Activated naive CD4-positive, alpha-beta T cell treated with anti-CD3 and anti-CD28 coated beads, Interleukin-2, amount 50 U/mL, for 24 hours (primary cell): ENCODE results near the gene SIGLEC11.

Experiments
- H3K27ac Mint-ChIP-seq: one replicate; pipeline ENCODE4 v1.8.0; 2021; ENCODE audit warnings: mild to moderate bottlenecking, mixed read lengths
- H3K27me3 Mint-ChIP-seq: one replicate; pipeline ENCODE4 v1.8.0; 2021; ENCODE audit warnings: mixed read lengths
- H3K36me3 Mint-ChIP-seq: one replicate; pipeline ENCODE4 v1.8.0; 2021; ENCODE audit warnings: mixed read lengths
- H3K4me1 Mint-ChIP-seq: one replicate; pipeline ENCODE4 v1.8.0; 2021; ENCODE audit warnings: mixed read lengths
- H3K4me3 Mint-ChIP-seq: one replicate; pipeline ENCODE4 v1.8.0; 2021; ENCODE audit warnings: mild to moderate bottlenecking, mixed read lengths
- H3K9me3 Mint-ChIP-seq: one replicate; pipeline ENCODE4 v1.8.0; 2021; ENCODE audit warnings: mixed read lengths

SIGLEC11 gene

GRCh38 chr19:49910179-49910578 is 50.8 kb downstream of the SIGLEC11 start:
- Mint-ChIP-seq H3K27ac (no peak overlapping the region), H3K27me3 (no peaks in the 10 kb centered on the region), H3K9me3 (no peaks in the 10 kb centered on the region), H3K4me3 (no peak overlapping the region), H3K4me1 (peaks cover 31% of the 10 kb centered on the region), H3K36me3 (peaks cover 6% of the 10 kb centered on the region)

GRCh38 chr19:49908480-49909420 is 52.2 kb downstream of the SIGLEC11 start:
- Mint-ChIP-seq H3K9me3 (no peaks in the 10 kb centered on the region), H3K4me1 (peaks cover 31% of the 10 kb centered on the region), H3K27ac (no peak overlapping the region), H3K36me3 (peaks cover 6% of the 10 kb centered on the region), H3K27me3 (no peaks in the 10 kb centered on the region), H3K4me3 (no peak overlapping the region)

GRCh38 chr19:49907745-49908446 is 53.1 kb downstream of the SIGLEC11 start:
- Mint-ChIP-seq H3K4me3 (no peak overlapping the region), H3K27ac (no peak overlapping the region), H3K9me3 (no peaks in the 10 kb centered on the region), H3K36me3 (peaks cover 2% of the 10 kb centered on the region), H3K4me1 (peaks cover 23% of the 10 kb centered on the region), H3K27me3 (no peaks in the 10 kb centered on the region)

GRCh38 chr19:49906879-49907564 is 54.0 kb downstream of the SIGLEC11 start:
- Mint-ChIP-seq H3K4me3 (no peak overlapping the region), H3K27ac (peak overlapping the region; percentile 72), H3K27me3 (no peaks in the 10 kb centered on the region), H3K4me1 (peaks cover 19% of the 10 kb centered on the region), H3K9me3 (no peaks in the 10 kb centered on the region), H3K36me3 (peaks cover 2% of the 10 kb centered on the region)

GRCh38 chr19:49904136-49904535 is 56.8 kb downstream of the SIGLEC11 start:
- Mint-ChIP-seq H3K9me3 (no peaks in the 10 kb centered on the region), H3K27ac (peak overlapping the region; percentile 14), H3K36me3 (peaks cover 2% of the 10 kb centered on the region), H3K4me1 (peaks cover 7% of the 10 kb centered on the region), H3K4me3 (no peak overlapping the region), H3K27me3 (no peaks in the 10 kb centered on the region)
